C4-2B (cell line): Measurements from ENCODE around the gene APCDD1.

Source experiments
- ZFX ChIP-seq: fragments of 450-650 bp; IDR thresholded peaks from 2 replicates; pipeline ENCODE4 v1.6.1; 2017
- TF ChIP-seq, protein P1 (sequence below): fragments of 450-650 bp; conservative IDR thresholded peaks from 2 replicates; pipeline ENCODE4 v1.5.1; 2017; ENCODE audit warnings: mild to moderate bottlenecking

DNA sequence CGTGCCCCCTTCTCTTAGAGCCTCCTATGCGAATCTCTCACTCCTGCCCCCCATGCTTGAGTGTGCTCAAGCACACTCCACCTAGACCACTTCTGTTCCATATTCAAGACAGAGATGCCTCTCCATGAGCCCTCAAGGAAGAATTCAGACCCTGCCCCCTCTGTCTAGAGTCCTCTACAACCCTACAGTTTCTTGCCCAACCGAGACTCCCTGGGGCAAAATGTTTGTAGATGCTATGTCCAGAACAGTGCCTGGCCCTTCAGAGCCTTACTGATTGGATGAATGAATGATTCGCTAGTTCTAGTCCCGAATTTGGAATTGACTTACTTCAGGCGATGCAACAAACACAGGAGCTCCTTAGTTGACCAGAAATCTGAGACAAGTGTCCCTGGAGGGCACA, 8.7 kb downstream of the APCDD1 start:
- TF ChIP-seq, protein P1, sequence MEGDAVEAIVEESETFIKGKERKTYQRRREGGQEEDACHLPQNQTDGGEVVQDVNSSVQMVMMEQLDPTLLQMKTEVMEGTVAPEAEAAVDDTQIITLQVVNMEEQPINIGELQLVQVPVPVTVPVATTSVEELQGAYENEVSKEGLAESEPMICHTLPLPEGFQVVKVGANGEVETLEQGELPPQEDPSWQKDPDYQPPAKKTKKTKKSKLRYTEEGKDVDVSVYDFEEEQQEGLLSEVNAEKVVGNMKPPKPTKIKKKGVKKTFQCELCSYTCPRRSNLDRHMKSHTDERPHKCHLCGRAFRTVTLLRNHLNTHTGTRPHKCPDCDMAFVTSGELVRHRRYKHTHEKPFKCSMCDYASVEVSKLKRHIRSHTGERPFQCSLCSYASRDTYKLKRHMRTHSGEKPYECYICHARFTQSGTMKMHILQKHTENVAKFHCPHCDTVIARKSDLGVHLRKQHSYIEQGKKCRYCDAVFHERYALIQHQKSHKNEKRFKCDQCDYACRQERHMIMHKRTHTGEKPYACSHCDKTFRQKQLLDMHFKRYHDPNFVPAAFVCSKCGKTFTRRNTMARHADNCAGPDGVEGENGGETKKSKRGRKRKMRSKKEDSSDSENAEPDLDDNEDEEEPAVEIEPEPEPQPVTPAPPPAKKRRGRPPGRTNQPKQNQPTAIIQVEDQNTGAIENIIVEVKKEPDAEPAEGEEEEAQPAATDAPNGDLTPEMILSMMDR: no peak
- TF ChIP-seq ZFX: no peak
